HG03039 (cell line): Measurements from ENCODE around the gene SHISA6.

Source experiments
- ATAC-seq: cut with Tn5 transposase; IDR thresholded peaks from one replicate; pipeline ENCODE4 v1.9.1; 2021; ENCODE audit warnings: mild to moderate bottlenecking, moderate library complexity; ENCODE audit not compliant: unreplicated experiment

SHISA6 gene

DNA sequence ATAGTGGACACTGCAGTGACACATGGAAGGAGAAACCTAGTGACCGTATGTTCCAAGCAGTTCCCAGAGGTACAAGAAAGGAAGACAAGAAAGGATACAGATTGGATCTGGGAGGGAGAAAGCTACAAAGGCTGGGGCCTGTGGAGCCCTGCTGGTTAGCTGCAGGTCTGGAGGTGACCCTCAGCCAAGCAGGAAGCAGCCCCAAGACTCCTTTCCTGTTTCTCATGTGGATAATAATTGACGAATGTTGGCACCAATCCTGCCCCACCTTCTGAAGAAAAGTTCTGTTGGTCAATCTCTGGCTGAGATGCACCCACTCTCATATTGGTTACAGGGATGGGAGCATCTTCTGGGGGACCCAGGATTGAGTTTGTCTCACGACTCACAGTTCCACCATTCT, 99.8 kb downstream of the SHISA6 start:
- ATAC-seq, result no peak

DNA sequence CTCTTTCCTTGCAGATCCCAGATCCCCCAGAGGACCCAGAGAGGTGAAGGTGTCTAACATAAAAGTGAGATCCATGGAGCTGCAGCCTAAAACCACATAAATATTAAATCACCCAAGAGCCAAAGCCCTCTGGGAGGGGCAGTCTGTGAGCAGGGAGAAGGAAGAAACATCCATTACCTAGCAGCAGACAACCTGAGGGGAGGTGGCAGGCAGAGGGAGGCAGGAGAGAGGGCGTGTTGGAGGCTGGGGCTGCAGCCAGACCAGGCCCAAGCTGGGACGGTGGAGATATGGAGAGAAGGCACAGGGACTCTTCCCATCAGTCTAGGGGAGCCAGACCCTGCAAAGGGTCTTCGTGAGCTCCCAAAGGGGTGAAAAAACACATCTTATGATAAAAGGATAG, 101.1 kb downstream of the SHISA6 start:
- ATAC-seq, result no peak

DNA sequence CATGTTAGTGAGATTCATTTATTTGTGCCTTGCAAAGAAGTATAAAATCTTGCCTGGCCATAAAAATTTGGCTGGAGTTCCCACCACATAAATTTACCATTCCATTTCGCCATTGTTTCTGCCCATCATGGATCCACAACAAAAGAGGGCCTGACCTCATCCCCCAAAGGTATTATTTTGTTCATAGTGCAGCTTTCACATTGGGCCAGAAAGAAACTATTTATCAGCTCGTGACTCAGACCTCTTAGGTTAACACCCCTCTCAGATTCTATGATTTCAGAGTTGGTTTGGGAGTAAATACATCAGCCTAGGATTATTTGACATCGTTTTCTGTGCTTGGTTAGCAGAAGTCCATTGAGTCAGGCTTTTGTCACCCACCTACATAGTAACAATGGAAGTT, 108.1 kb downstream of the SHISA6 start:
- no peak for ATAC-seq

DNA sequence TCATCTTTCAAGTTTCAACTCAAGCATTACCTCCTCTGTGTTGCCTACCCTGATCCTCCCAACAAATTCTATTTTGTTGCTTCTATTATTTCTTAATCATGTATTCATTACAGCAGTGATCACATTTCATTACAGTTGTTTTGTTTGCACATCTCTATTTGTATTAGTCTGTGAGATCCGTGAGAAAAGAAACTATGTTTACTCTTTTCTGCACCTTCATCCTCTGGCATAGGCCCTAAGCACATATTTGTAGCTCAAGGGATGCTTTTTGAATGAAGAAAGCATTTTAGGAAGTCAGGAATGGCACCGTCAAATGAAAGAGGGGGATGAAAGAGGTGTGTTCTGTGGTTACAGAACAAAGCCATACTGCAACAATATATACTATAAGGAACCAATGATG, 110.5 kb downstream of the SHISA6 start:
- ATAC-seq, result no peak

DNA sequence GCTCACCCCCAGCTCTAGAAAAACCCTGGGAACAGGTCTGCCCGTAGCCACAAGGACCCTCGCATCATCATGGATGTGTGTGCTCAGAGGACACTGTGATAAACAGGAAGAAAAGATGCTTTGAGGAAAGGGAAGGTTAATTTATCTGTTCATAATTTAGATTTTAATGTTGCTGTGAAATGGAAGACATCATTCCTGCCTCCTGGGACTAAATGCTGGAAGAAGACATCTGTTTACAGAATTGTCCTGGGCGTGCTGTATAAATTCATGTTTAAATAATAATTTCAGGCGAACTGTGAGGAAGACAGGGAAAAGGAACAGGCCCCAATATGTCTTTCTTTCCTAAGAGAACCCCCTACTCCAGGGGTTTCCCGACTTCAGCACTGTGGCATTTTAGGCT, 112.6 kb downstream of the SHISA6 start:
- no peak for ATAC-seq

DNA sequence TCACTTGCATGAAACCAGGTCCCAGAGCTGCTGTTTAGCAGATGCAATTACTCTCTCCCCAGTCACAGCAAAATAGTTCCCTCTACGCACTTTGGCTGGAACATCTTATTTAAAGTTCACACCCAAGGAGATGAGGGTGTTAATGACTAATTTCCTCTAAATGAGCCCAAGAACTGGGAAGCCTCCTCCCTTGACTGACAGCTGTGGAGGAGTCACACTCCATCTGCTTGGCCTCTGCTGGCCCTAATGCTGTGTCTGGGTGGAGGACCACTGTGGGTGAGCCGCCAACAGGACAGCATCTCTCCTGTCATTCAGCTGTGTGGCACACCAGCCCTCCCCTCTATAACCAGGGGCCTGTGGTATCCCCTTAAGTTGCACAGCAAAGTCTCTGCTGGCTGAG, 115.4 kb downstream of the SHISA6 start:
- ATAC-seq, result no peak

DNA sequence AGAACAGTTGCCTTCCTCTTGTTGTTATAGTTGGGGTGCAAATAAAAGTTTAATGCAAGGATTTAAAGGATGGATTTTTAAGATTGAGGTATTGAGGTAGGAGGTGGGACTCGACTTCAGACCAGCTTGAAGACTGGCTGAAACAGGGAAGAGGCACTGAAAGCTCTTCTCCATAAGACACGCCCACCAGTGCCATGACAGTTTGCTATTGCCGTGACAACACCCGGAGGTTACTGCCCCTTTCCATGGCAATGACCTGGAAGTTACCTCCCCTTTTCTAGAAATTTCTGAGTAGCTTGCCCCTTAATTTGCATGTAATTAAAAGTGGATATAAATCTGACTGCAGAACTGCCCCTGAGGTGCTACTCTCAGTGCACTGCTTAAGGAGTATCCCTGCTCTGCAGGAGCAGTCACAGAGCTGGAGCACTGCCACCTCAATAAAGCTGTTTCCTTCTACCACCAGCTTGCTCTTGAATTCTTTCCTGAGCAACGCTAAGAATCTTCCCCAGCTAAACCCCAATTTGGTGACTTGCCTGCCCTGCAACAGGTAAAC, 122.6 kb downstream of the SHISA6 start:
- ATAC-seq, result no peak

DNA sequence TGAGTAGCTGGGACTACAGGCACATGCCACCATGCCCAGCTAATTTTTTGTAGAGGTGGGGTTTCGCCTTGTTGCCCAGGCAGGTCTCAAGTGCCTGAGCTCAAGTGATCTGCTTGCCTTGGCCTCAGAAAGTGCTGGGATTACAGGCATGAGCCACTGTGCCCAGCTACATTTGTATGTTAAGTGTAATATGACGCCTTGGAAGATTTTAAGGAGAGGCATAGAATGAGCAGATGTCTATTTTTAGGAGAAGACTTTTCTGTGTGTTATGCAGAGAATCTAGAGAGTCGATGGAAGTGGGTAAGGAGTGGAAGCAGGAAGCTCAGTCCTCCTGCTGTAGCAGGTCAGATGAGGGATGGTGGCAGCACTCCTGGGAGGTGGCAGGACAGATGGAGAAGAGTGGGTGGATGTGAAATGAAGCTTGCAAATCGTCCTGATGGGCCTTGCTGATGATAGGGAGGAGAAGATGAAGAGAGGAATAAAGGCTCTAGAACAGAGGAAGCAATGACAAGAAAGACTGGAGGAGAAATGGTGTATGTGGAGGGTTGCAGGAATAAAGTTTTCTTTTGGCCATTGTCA, 125.3 kb downstream of the SHISA6 start:
- no peak for ATAC-seq

DNA sequence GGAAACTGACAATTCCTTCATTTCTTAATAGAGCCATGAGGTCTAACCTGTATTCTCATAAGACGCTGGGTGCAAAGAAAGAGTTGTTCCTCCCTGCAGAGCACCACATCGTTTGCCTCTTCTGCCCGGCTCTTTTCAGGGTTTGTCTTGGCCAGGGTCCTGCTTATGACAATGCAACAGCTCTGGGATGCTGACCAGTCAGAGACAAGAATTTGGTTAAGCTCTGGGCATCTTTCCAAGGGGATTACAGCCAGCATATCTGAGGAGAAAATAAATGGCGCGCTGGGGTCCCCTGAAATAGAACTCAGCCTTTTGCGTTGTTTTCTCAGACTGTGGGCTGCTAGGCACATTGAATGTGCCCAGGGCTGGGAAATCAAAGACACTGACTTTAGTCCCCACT, 128.6 kb downstream of the SHISA6 start:
- ATAC-seq, result no peak

DNA sequence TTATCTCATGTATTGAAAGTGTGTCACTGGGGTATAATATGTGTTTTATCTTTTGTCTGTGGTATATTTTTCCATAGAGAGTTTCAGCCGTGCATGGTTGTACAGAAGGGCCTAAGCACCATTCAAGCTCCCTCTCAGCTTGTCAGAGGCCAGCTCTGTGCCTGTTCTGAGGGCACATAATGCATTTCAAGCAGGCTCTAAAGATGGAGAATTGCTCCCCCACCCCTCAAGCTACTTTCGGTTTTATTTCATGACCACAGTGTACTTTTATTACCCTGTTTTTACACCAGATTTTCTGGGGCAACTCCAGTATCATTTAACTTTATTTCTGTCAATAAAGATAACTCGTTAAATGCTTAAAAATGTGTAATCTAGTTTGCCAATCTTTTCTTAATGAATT, 131.7 kb downstream of the SHISA6 start:
- no peak for ATAC-seq

DNA sequence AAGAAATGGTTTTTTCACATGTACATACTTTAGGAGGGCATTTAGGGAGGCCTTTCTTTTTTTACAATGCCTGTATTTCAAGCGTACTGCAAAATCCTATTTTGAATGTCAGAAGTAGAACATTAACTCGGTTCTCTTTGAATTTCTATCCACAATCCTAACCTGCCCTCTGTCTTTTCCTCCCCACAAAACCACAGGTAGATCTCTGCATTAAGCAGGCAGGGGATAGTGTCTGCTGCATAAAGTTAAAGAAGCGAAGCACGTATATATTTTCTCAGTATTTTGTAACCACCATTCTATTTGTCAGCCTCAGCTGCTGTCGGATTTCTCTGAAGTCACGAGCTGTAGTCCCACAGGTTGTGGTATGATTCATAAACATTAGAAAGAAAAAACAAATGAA, 137.5 kb downstream of the SHISA6 start:
- no peak for ATAC-seq

DNA sequence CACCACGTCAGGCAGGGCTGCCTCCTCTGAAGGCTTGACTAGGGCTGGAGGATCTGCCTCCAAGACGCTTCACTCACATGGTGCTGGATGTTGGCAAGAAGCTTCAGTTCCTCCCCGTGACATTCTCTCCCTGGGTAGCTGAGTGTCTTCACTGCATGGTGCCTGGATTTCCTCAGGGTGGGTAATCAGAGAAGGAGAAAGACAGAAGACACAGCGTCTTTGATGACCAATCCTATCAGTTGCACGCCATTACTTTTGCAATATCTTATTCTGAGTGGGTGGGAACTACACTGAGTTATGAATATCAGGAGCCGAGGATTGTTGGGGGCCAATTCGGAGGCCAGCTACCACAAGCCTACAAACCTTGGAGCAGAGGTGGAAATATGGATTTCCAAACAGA, 139.7 kb downstream of the SHISA6 start:
- ATAC-seq, result no peak

DNA sequence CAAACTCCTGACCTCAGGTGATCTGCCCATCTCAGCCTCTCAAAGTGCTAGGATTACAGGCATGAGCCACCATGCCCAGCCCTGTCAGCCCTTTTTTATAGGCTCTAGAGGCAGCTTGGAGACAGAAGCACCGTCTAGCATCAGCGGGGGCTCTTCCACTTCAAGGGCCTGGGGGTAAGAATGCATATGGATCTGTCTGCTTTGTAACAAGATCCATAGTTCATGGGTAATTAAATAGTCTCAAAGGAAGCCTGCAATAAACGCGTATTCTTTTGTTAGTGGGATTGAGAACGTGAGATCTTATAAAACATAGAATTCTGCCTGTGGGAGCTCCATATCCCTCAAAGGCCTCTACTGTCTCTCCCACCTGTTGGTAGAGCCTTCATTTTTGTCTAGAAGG, 142.1 kb downstream of the SHISA6 start:
- ATAC-seq, result no peak

DNA sequence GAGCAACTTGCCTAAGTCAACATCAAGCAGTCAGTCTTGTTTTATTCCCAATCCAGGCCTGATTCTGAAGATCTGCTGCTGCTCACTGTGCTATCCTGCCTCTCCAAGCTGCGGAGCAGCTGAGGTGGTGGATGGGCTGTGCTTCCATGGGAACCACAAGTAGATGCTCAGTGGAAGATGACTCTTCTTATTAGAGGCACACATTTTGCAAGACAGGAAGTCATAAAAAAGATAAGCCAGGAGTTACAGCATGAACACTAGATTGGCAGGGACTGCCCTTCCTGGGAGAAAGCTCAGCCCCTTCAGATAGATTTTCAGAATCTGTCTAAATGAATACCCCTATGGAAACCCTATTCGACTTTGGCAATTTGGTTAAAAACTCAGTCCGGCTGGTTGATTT, 143.1 kb downstream of the SHISA6 start:
- no peak for ATAC-seq

DNA sequence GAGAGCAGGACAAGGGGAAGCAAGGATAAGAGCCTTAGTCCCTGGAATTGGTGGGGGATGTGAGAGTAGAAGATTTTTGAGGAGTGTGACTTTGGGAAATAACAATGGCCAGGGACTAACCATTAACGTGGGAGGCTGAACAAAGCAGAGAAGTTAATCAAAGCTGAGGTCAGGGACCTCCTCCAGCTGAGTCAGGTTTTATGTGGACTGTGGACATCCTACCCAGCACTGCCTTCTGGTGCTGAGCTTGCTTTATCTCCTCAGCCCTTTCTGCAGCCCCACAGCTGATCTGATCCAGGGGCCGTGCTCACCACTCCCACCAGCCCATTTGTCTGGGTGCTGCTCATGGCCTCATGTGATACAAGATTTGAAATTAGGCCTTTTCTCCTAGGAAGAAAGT, 146.6 kb downstream of the SHISA6 start:
- ATAC-seq, result no peak

DNA sequence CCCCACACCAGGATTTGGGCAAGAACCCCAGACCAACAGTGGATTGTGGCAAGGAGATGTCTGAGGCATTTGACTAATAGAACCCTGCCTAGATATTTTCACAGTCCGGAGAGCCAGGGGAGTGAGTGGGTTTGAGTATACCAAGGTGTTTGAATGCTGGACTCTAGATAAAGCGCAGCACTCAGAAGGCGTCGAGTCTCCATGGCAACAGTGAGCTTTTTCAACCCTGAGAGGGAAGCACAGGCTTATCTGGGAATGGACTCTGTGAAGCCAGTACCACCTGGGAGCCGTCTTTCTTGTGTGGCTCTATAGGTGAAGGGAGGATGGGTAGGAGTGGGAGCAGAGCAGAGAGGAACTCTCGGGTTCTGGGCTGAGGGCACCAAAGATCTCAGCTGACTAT, 147.0 kb downstream of the SHISA6 start:
- no peak for ATAC-seq

DNA sequence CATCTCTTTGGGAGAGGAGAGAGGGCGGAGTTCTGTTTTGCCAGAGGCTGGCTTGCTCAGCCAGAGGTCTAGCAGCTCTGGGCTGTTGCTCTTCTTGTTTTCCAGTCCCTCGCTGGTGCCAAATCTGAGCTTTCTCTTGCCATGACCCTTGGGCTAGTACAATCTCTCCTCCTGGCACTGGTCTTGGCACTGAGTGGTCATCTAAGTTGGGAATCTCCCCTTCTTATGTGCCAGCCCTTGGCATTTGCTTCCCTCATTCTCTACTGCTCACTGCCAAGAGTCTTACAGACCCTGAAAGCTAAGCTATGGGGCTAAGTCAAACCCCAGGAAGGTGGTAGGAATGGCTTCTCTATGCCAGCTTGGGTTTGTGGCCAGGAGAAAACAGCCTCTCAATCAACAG, 148.6 kb downstream of the SHISA6 start:
- ATAC-seq, result no peak

DNA sequence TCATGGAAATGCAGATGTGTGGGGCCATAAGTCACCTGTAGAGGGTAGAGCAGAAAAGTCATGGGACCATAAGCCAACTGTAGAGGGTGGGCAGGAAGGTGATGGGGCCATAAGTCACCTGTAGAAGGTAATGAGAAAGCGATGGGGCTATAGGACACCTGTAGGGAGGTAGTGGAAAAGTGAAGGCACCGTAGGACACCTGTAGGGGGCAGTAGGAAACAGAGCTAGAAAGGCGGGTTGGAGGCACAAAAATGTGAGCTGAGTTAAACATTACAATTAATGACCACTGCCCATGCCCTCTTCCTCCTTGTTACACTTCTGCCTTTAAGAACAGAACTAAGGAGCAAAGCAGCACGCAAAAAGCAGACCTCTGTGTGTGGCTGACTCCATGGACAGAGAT, 150.1 kb downstream of the SHISA6 start:
- no peak for ATAC-seq

DNA sequence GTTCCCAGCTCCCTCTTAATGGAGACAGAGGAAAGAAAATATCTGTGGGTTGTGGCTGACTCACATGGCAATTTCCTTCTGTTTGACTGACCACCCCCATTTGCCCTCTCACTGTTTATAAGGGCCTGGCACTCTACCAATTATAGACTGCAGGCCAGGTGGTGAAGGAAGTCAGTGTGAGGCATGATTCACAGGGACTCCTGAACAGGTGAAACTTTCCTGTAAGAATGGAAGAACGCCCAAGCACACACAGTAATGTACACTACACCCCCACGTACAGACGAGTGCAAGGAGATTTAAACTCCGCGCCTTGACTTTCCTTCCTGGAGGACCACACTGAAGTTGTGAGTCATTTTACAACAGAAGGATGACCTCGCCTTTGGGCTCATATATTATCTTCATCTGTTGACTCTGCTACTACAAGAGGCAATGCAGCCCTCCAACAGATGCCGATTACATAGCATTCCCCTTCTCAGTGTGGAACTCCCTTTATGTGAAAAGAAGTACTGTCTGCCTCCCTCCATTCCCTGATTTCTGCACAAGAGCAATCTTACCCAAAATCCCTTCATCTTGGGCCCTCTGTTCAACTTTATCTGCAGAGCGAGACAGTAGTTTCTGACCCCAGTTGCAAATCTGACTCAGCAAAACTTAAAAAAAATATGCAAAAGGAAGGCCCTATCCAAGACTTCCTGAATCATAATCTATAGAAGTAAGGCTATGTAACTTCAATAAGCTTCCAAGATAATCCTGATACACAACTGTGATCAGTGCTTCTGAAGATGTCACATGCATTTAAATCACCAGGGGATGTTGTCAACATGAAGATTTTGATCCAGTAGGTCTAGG, 163.6 kb downstream of the SHISA6 start:
- ATAC-seq, result no peak

DNA sequence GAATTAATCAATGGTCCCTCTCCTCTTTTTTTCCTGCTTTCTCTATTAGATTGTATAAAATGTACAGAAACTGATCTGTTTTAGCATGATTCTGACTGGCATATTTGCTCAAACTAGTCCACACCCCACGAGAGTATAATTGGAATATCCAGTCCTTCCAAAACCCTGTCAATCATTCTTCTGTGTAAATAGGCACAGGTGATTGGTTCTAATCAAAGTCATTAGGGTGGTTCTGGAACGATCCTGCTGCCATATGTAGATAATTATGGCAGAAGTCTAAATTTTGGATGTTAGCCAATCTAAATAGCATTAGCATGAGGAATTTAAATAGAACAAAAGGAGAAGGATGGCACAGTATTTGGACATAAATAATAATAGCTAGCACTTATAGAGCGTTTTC, 165.7 kb downstream of the SHISA6 start:
- no peak for ATAC-seq

DNA sequence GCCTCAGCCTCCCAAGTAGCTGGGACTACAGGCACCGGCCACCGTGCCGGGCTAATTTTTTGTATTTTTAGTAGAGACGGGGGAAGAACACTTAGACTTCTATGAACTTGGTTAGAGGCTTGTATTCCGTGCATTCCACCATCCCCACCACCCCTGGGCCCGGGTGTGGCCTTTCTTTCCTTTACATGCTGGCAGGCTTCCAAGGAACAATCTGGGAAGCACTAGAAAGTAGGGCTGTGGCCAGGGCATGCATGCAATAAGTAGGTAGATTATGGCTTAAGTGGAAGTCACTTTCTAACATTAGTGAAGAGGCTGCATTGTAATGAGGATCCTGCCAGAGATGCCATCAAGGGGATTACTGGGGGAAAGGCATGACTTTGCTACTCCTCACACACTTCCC, 171.6 kb downstream of the SHISA6 start:
- ATAC-seq, result no peak

DNA sequence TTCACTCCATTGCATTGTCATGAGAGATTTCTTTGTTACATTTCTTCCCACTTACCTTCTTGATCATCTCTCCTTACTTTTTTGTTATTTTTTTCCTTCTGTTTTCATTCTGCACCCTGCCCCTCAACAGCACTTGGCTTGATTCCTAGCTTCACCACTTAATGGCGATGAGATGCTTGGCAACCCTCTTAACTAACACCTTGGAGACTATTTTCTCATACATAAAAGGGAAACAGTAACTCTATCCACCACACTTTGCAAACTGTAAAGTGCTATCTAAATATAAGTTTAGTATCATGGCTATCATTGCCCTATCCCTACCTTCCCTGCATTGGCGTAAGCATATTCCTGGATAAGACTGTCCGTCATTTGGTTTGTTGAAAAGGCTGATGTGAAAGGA, 177.3 kb downstream of the SHISA6 start:
- ATAC-seq, result no peak

DNA sequence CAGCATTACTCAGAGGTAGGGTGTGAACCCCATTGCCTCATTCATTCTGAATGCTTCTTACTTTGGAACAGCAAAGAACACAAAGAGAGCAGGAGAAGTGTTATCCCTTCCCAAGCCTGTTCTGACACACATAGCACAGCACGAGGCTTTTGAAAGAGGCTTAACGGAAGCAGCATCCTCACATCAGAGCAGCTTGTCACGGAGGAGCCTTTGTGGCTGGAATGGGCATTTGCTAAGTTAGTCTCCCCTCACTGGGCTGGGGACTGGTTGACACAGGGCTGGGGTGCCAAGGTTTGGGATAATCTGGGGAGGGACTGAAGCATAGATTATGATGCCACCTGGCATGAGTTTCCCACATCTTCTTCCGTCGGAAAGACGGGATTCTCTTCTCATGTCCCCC, 189.7 kb downstream of the SHISA6 start:
- ATAC-seq, result no peak
